ENCODE data around the gene ANKDD1A. TPM values are rescaled to one million over a fixed set of nuclear protein-coding genes. Genes with fewer than 3 reads are reported as not detected.
A peak's percentile ranks its signal among the peaks of the same experiment; 100 is the strongest.

ANKDD1A gene
- total RNA-seq, 2 donors from 2014 or later = 3.0 to 8.9 TPM

GRCh38 chr15:64883997-64884511 lies 27.6 kb upstream of the ANKDD1A start:
- H3K4me1 Mint-ChIP-seq = peaks cover 20% of the 10 kb centered on the region
- peak overlapping the region; percentile 70 for H3K4me3 Mint-ChIP-seq
- no peaks in the 10 kb centered on the region for H3K9me3 ChIP-seq (ENCODE audit: control insufficient read depth, low read length, poor library complexity, severe bottlenecking)
- ATAC-seq (peak; percentile 82), DNase-seq (peak; percentile 51 to 69 (median 62))
- peak overlapping the region; percentile 96 for H3K27ac Mint-ChIP-seq
- H3K36me3 Mint-ChIP-seq (ENCODE audit: low read depth) = no peaks in the 10 kb centered on the region
- no peaks in the 10 kb centered on the region for H3K27me3 Mint-ChIP-seq

- no peaks in the 10 kb centered on the region for H3K9me3 ChIP-seq (ENCODE audit: control insufficient read depth, low read length, poor library complexity, severe bottlenecking)
- Mint-ChIP-seq H3K4me3 (no peak overlapping the region), H3K27ac (peak overlapping the region; percentile 96), H3K36me3 (ENCODE audit: low read depth) (no peaks in the 10 kb centered on the region), H3K4me1 (peaks cover 20% of the 10 kb centered on the region), H3K27me3 (no peaks in the 10 kb centered on the region)
- no peak for DNase-seq
- ATAC-seq = no peak
These were observed 27.0 kb upstream of the ANKDD1A start for GRCh38 chr15:64884679-64885078.

GRCh38 chr15:64888336-64888735 lies 23.4 kb upstream of the ANKDD1A start:
- peaks cover 32% of the 10 kb centered on the region for H3K4me1 Mint-ChIP-seq
- ATAC-seq (no peak), DNase-seq (no peak)
- H3K36me3 Mint-ChIP-seq (ENCODE audit: low read depth) = no peaks in the 10 kb centered on the region
- no peak overlapping the region for H3K27ac Mint-ChIP-seq
- no peaks in the 10 kb centered on the region for H3K9me3 ChIP-seq (ENCODE audit: control insufficient read depth, low read length, poor library complexity, severe bottlenecking)
- H3K27me3 Mint-ChIP-seq = no peaks in the 10 kb centered on the region
- no peak overlapping the region for H3K4me3 Mint-ChIP-seq

- DNase-seq (no peak), ATAC-seq (no peak)
- peak overlapping the region; percentile 93 for H3K4me3 Mint-ChIP-seq
- no peaks in the 10 kb centered on the region for H3K9me3 ChIP-seq (ENCODE audit: control insufficient read depth, low read length, poor library complexity, severe bottlenecking)
- no peaks in the 10 kb centered on the region for H3K36me3 Mint-ChIP-seq (ENCODE audit: low read depth)
- no peaks in the 10 kb centered on the region for H3K27me3 Mint-ChIP-seq
- H3K27ac Mint-ChIP-seq = peak overlapping the region; percentile 99
- peaks cover 45% of the 10 kb centered on the region for H3K4me1 Mint-ChIP-seq
These were observed 20.1 kb upstream of the ANKDD1A start for GRCh38 chr15:64891561-64891960.

GRCh38 chr15:64892847-64893403 lies 18.8 kb upstream of the ANKDD1A start:
- Mint-ChIP-seq H3K36me3 (ENCODE audit: low read depth) (no peaks in the 10 kb centered on the region), H3K27me3 (no peaks in the 10 kb centered on the region), H3K4me3 (peak overlapping the region; percentile 93), H3K27ac (peak overlapping the region; percentile 99), H3K4me1 (peaks cover 48% of the 10 kb centered on the region)
- ATAC-seq = no peak
- no peak for DNase-seq
- H3K9me3 ChIP-seq (ENCODE audit: control insufficient read depth, low read length, poor library complexity, severe bottlenecking) = no peaks in the 10 kb centered on the region

GRCh38 chr15:64893481-64894394 lies 18.0 kb upstream of the ANKDD1A start:
- Mint-ChIP-seq H3K4me1 (peaks cover 52% of the 10 kb centered on the region), H3K4me3 (peak overlapping the region; percentile 93), H3K27me3 (no peaks in the 10 kb centered on the region), H3K27ac (peak overlapping the region; percentile 99), H3K36me3 (ENCODE audit: low read depth) (no peaks in the 10 kb centered on the region)
- DNase-seq (peak; percentile 88 to 94 (median 88)), ATAC-seq (peak; percentile 77)
- no peaks in the 10 kb centered on the region for H3K9me3 ChIP-seq (ENCODE audit: control insufficient read depth, low read length, poor library complexity, severe bottlenecking)

- peak; percentile 76 for ATAC-seq
- H3K9me3 ChIP-seq (ENCODE audit: control insufficient read depth, low read length, poor library complexity, severe bottlenecking) = no peaks in the 10 kb centered on the region
- no peaks in the 10 kb centered on the region for H3K36me3 Mint-ChIP-seq (ENCODE audit: low read depth)
- H3K27me3 Mint-ChIP-seq = no peaks in the 10 kb centered on the region
- peak overlapping the region; percentile 93 for H3K4me3 Mint-ChIP-seq
- peaks cover 52% of the 10 kb centered on the region for H3K4me1 Mint-ChIP-seq
- H3K27ac Mint-ChIP-seq = peak overlapping the region; percentile 99
- DNase-seq = peak; percentile 73 to 82 (median 80)
These were observed 17.2 kb upstream of the ANKDD1A start for GRCh38 chr15:64894395-64895056.

GRCh38 chr15:64895285-64896065 lies 16.2 kb upstream of the ANKDD1A start:
- peaks cover 52% of the 10 kb centered on the region for H3K4me1 Mint-ChIP-seq
- no peaks in the 10 kb centered on the region for H3K9me3 ChIP-seq (ENCODE audit: control insufficient read depth, low read length, poor library complexity, severe bottlenecking)
- H3K27me3 Mint-ChIP-seq = no peaks in the 10 kb centered on the region
- peak in 2 of 3 donors; percentile 26 to 49 for DNase-seq
- no peaks in the 10 kb centered on the region for H3K36me3 Mint-ChIP-seq (ENCODE audit: low read depth)
- H3K4me3 Mint-ChIP-seq = peak overlapping the region; percentile 93
- peak; percentile 9 for ATAC-seq
- H3K27ac Mint-ChIP-seq = peak overlapping the region; percentile 99

GRCh38 chr15:64896371-64897069 lies 15.2 kb upstream of the ANKDD1A start:
- no peaks in the 10 kb centered on the region for H3K27me3 Mint-ChIP-seq
- ATAC-seq = no peak

GRCh38 chr15:64897345-64897985 lies 14.2 kb upstream of the ANKDD1A start:
- no peak for DNase-seq

More at GRCh38 chr15:64896371-64897069, 15.2 kb upstream of the ANKDD1A start:
- no peaks in the 10 kb centered on the region for H3K9me3 ChIP-seq (ENCODE audit: control insufficient read depth, low read length, poor library complexity, severe bottlenecking)
- Mint-ChIP-seq H3K4me1 (peaks cover 47% of the 10 kb centered on the region), H3K27ac (peak overlapping the region; percentile 99), H3K4me3 (peak overlapping the region; percentile 93), H3K36me3 (ENCODE audit: low read depth) (no peaks in the 10 kb centered on the region)
- no peak for DNase-seq

GRCh38 chr15:64898406-64898805 lies 13.3 kb upstream of the ANKDD1A start:
- H3K4me1 Mint-ChIP-seq = peaks cover 45% of the 10 kb centered on the region
- H3K27me3 Mint-ChIP-seq = no peaks in the 10 kb centered on the region
- no peak for DNase-seq
- no peak overlapping the region for H3K4me3 Mint-ChIP-seq
- H3K9me3 ChIP-seq (ENCODE audit: control insufficient read depth, low read length, poor library complexity, severe bottlenecking) = no peaks in the 10 kb centered on the region
- no peaks in the 10 kb centered on the region for H3K36me3 Mint-ChIP-seq (ENCODE audit: low read depth)
- no peak for ATAC-seq
- H3K27ac Mint-ChIP-seq = peak overlapping the region; percentile 99

More at GRCh38 chr15:64897345-64897985, 14.2 kb upstream of the ANKDD1A start:
- Mint-ChIP-seq H3K4me1 (peaks cover 45% of the 10 kb centered on the region), H3K27ac (peak overlapping the region; percentile 99), H3K27me3 (no peaks in the 10 kb centered on the region), H3K36me3 (ENCODE audit: low read depth) (no peaks in the 10 kb centered on the region), H3K4me3 (no peak overlapping the region)
- no peaks in the 10 kb centered on the region for H3K9me3 ChIP-seq (ENCODE audit: control insufficient read depth, low read length, poor library complexity, severe bottlenecking)
- ATAC-seq = no peak

- no peak overlapping the region for H3K4me3 Mint-ChIP-seq
- ATAC-seq = no peak
- no peak for DNase-seq
- no peaks in the 10 kb centered on the region for H3K36me3 Mint-ChIP-seq (ENCODE audit: low read depth)
- H3K27ac Mint-ChIP-seq = no peak overlapping the region
- no peaks in the 10 kb centered on the region for H3K27me3 Mint-ChIP-seq
- H3K9me3 ChIP-seq (ENCODE audit: control insufficient read depth, low read length, poor library complexity, severe bottlenecking) = no peaks in the 10 kb centered on the region
- H3K4me1 Mint-ChIP-seq = peaks cover 38% of the 10 kb centered on the region
These were observed 10.6 kb upstream of the ANKDD1A start for GRCh38 chr15:64901141-64901540.

Data from T-helper 17 cell (primary cell).